IMR-90 (cell line): ENCODE measurements around the gene HAGH. TPM values are rescaled to one million over a fixed set of nuclear protein-coding genes. Genes with fewer than 3 reads are reported as not detected.

Experiments
- ATAC-seq: fragments of 200-7000 bp; cut with Tn5 transposase; 2 replicates; pipeline ENCODE4 v1.9.1; 2020; ENCODE audit warnings: low read depth, mild to moderate bottlenecking, moderate library complexity
- BruUV-seq: library from RNA; stranded (reverse); fragments of 400-500 nt; replicated peaks from 2 replicates; lab custom pipeline; 2021; lab: Mats Ljungman, UMichigan
- CTCF ChIA-PET: fragments of 300-600 bp; formaldehyde crosslinking; extraction: SDS; loops from one replicate; lab custom pipeline; 2021; ENCODE audit warnings: antibody characterized with exemption; lab: Yijun Ruan, JAX
- POLR2A ChIA-PET: fragments of 300-600 bp; sonication (Branson Sonifier 250); formaldehyde crosslinking; loops from one replicate; lab custom pipeline; 2022; ENCODE audit warnings: antibody characterized with exemption; ENCODE audit not compliant: unreplicated experiment; lab: Charles Lee
- DNase-seq: peaks from one replicate; pipeline ENCODE4 v3.0.0; 2013
- H2AFZ ChIP-seq: replicated peaks from 2 replicates; pipeline ENCODE3; 2013; ENCODE audit warnings: low read length, mild to moderate bottlenecking; ENCODE audit not compliant: poor library complexity
- H2AK5ac ChIP-seq: 2 replicates; pipeline ENCODE4 v1.6.1; 2013; ENCODE audit warnings: low read depth, low read length, inconsistent platforms
- H2AK9ac ChIP-seq: replicated peaks from 2 replicates; pipeline ENCODE3; 2013; ENCODE audit warnings: mild to moderate bottlenecking, low read depth, low read length, moderate library complexity; ENCODE audit not compliant: poor library complexity
- H2BK120ac ChIP-seq: 2 replicates; pipeline ENCODE4 v1.6.1; 2013; ENCODE audit warnings: low read depth, low read length, inconsistent platforms
- H2BK15ac ChIP-seq: 3 replicates; pipeline ENCODE4 v1.6.1; 2013; ENCODE audit warnings: low read depth, low read length, inconsistent platforms
- H2BK20ac ChIP-seq: 2 replicates; pipeline ENCODE4 v1.6.1; 2013; ENCODE audit warnings: low read depth, mild to moderate bottlenecking, inconsistent platforms, low read length, moderate library complexity
- H2BK5ac ChIP-seq: 2 replicates; pipeline ENCODE4 v1.6.1; 2013; ENCODE audit warnings: mild to moderate bottlenecking, low read depth, low read length, inconsistent platforms; ENCODE audit not compliant: poor library complexity, severe bottlenecking
- H3K14ac ChIP-seq: replicated peaks from 2 replicates; pipeline ENCODE4 v1.6.1; 2013; ENCODE audit warnings: low read depth, low read length, inconsistent platforms
- H3K18ac ChIP-seq: 2 replicates; pipeline ENCODE4 v1.6.1; 2013; ENCODE audit warnings: low read depth, low read length, control low read depth
- H3K23ac ChIP-seq: 2 replicates; pipeline ENCODE4 v1.6.1; 2013; ENCODE audit warnings: low read depth, low read length, inconsistent platforms
- H3K27ac ChIP-seq: 2 replicates; pipeline ENCODE4 v1.5.1; 2013; ENCODE audit warnings: mild to moderate bottlenecking, control low read depth, low read length; ENCODE audit not compliant: insufficient read depth
- H3K27me3 ChIP-seq: 2 replicates; pipeline ENCODE4 v1.6.1; 2013; ENCODE audit warnings: low read length; ENCODE audit not compliant: control insufficient read depth, insufficient read depth
- H3K36me3 ChIP-seq: 2 replicates; pipeline ENCODE4 v1.6.1; 2013; ENCODE audit warnings: low read length, mixed read lengths; ENCODE audit not compliant: control insufficient read depth, insufficient read depth
- H3K4ac ChIP-seq: 2 replicates; pipeline ENCODE4 v1.6.1; 2013; ENCODE audit warnings: low read depth, low read length, inconsistent platforms
- H3K4me1 ChIP-seq: 2 replicates; pipeline ENCODE4 v1.6.1; 2013; ENCODE audit warnings: low read length, mixed read lengths; ENCODE audit not compliant: control insufficient read depth, insufficient read depth
- H3K4me2 ChIP-seq: 2 replicates; pipeline ENCODE4 v1.6.1; 2013; ENCODE audit warnings: low read depth, mild to moderate bottlenecking, control low read depth, low read length, moderate library complexity
- H3K4me3 ChIP-seq: 2 replicates; pipeline ENCODE4 v1.5.1; 2013; ENCODE audit warnings: low read depth, mild to moderate bottlenecking, control low read depth, low read length, moderate library complexity; ENCODE audit not compliant: insufficient read depth
- H3K56ac ChIP-seq: 2 replicates; pipeline ENCODE4 v1.6.1; 2013; ENCODE audit warnings: low read length, inconsistent platforms; ENCODE audit not compliant: insufficient read depth; ENCODE audit errors: extremely low read depth
- H3K79me1 ChIP-seq, 2 experiments: 2 replicates each; pipeline ENCODE4 v1.6.1; 2013; ENCODE audit warnings: low read length in 2 of 2, inconsistent platforms in 1 of 2, low read depth in 1 of 2
- H3K9ac ChIP-seq: 2 replicates; pipeline ENCODE4 v1.6.1; 2013; ENCODE audit warnings: low read depth, low read length, control low read depth
- H3K9me1 ChIP-seq: 2 replicates; pipeline ENCODE4 v1.6.1; 2013; ENCODE audit warnings: low read length, inconsistent platforms; ENCODE audit not compliant: insufficient read depth
- H3K9me3 ChIP-seq: 2 replicates; pipeline ENCODE4 v1.6.1; 2013; ENCODE audit warnings: low read length; ENCODE audit not compliant: control insufficient read depth, insufficient read depth
- H4K20me1 ChIP-seq: 2 replicates; pipeline ENCODE4 v1.6.1; 2013; ENCODE audit warnings: low read length, inconsistent platforms; ENCODE audit not compliant: insufficient read depth
- H4K5ac ChIP-seq: 2 replicates; pipeline ENCODE4 v1.6.1; 2013; ENCODE audit warnings: mild to moderate bottlenecking, low read depth, low read length, control low read depth
- H4K8ac ChIP-seq, 2 experiments: 2 replicates each; pipeline ENCODE4 v1.6.1; 2013; ENCODE audit warnings: low read depth in 2 of 2, low read length in 2 of 2, control low read depth in 1 of 2, inconsistent platforms in 1 of 2
- H4K91ac ChIP-seq: 2 replicates; pipeline ENCODE4 v1.6.1; 2013; ENCODE audit warnings: low read depth, low read length, inconsistent platforms; ENCODE audit not compliant: insufficient read depth
- CTCF ChIP-seq: conservative IDR thresholded peaks from 2 replicates; pipeline ENCODE4 v1.5.1; 2012; ENCODE audit warnings: mild to moderate bottlenecking, low read depth, low read length, improper control_type of control experiment
- POLR2A ChIP-seq: IDR thresholded peaks from 2 replicates; pipeline ENCODE4 v1.6.1; 2012; ENCODE audit warnings: mild to moderate bottlenecking, low read depth, low read length
- RAD21 ChIP-seq: IDR thresholded peaks from 2 replicates; pipeline ENCODE4 v1.6.1; 2012; ENCODE audit warnings: low read length, improper control_type of control experiment
- RFX5 ChIP-seq: IDR thresholded peaks from 2 replicates; pipeline ENCODE4 v1.8.0; 2012; ENCODE audit warnings: low read depth, mild to moderate bottlenecking, low read length, moderate library complexity
- WGBS, 2 experiments: methylation state at CpG; one replicate each; pipeline versions ENCODE4 v1.1.5 to v1.1.7; 2013; ENCODE audit warnings: missing lambda C conversion rate in 2 of 2; ENCODE audit not compliant: insufficient read length in 1 of 2; ENCODE audit errors: extremely low coverage in 2 of 2; 5-methylcytosine and 5-hydroxymethylcytosine counted together
- dilution Hi-C: fragments of 300-500 bp; cut with HindIII; formaldehyde crosslinking; loops from one replicate; pipeline ENCODE4 v1.14.3; 2018; ENCODE audit warnings: low sequenced_read_pairs; ENCODE audit not compliant: unreplicated experiment
- in situ Hi-C: fragments of 300-500 bp; cut with MboI; formaldehyde crosslinking; loops from 3 replicates; pipeline ENCODE4 v1.14.3; 2019; ENCODE audit warnings: low sequenced_read_pairs, inconsistent platforms, mixed read lengths
- intact Hi-C: fragments of 100-400 bp; cut with micrococcal nuclease; formaldehyde crosslinking; loops from 2 replicates; pipeline ENCODE4 v1.10.0; 2022
- polyA plus RNA-seq, 3 experiments: library from polyadenylated mRNA; depleted of rRNA; stranded (reverse); fragments of >200 nt; gene quantifications; 2 replicates each; pipeline ENCODE4 v1.2.3, GENCODE V29; 2012; ENCODE audit warnings: low replicate concordance in 1 of 3
- total RNA-seq: library from RNA; depleted of rRNA; stranded (reverse); fragments of >200 nt; gene quantifications from 2 replicates; pipeline ENCODE4 v1.2.3, GENCODE V29; 2012

Gene HAGH
- total and polyA plus RNA-seq, 2 of the 4 experiments (the other 2 are of a cell fraction): 30.8 to 52.2 TPM

DNA sequence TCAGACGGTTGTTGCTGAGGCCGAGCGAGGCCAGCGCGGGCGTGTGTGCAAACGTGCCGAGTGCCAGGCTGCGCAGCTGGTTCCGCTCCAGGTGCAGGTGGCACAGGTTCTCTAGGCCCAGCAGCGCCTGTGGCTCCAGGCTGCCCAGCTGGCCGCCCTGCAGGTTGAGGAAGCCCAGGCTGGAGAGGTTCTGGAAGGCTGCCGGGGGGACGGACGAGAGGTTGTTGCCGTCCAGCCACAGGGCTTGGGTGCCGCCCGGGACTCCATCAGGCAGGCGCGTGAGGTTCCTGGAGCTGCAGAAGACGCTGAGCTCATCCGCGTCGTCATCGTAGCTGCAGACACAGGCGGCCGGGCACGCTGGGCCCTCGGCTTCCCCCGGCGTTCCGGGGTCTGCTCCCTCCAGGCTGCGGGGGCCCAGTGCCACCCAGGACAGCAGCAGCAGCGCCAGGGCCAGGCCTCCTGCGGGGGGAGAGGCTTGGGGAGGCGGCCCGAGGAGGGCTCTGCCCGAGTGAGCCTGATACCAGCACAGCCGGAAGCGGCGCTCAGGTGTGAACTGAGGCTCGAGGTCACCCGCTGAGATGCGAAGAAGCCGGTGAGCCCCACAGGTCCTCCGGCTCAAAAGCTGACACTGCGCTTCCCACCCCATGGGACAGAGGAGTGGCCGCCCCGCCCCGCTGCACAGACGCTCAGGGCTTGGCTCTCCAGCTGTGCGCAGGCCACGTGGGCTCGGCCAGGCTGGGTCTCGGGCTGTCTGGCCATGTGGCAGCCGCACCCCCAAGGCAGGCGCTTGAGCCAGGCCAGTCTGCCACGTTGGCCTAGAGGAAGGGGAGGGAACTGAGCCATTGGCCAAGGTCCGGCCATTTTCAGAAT lies 34.4 kb downstream of the HAGH start (continued):
- TF ChIP-seq CTCF: no peak

- no peaks in the 10 kb centered on the region for H3K4me1 ChIP-seq
- H2BK15ac ChIP-seq: no peak overlapping the region
- no peak overlapping the region for H2BK5ac ChIP-seq
- no peak overlapping the region for H2AK9ac ChIP-seq
- peaks cover 0 to 11% of the 10 kb centered on the region in 2 experiments; a peak in 1 of 4 replicates for H3K79me1 ChIP-seq
- ChIA-PET CTCF (no interaction called here), POLR2A (no interaction called here)
- no peak overlapping the region for H2BK20ac ChIP-seq
- no peaks in the 10 kb centered on the region for H3K27me3 ChIP-seq
- WGBS, 2 experiments: 98% methylated on average over 35 of the region's 53 CpGs; no CpG with 5 or more reads in 1 of the 2 experiments
- no peak overlapping the region for H3K18ac ChIP-seq
- no peak overlapping the region for H3K4ac ChIP-seq
- no TSS peak for BruUV-seq
- TF ChIP-seq RAD21 (no peak), RFX5 (no peak), POLR2A (no peak)
- intact Hi-C loops (no loop called here), dilution Hi-C loops (no loop called here), in situ Hi-C loops (no loop called here)
- no peak overlapping the region for H2AFZ ChIP-seq
- no peak overlapping the region for H4K91ac ChIP-seq
- no peak overlapping the region for H3K4me2 ChIP-seq
- no peak overlapping the region for H3K27ac ChIP-seq
- H2AK5ac ChIP-seq: no peak overlapping the region
- no peaks in the 10 kb centered on the region for H3K9me3 ChIP-seq
- no peak overlapping the region for H3K14ac ChIP-seq
- ATAC-seq (no peak), DNase-seq (no peak)
- H3K36me3 ChIP-seq: peaks cover 31% of the 10 kb centered on the region
- no peak overlapping the region for H3K56ac ChIP-seq
- no peak overlapping the region for H2BK120ac ChIP-seq
- no peak overlapping the region for H3K9ac ChIP-seq
- H4K20me1 ChIP-seq: peaks cover 13% of the 10 kb centered on the region
- H4K8ac ChIP-seq: no peak overlapping the region
- no peak overlapping the region for H4K5ac ChIP-seq
- H3K4me3 ChIP-seq: no peak overlapping the region
- 0 out of 2 replicates have a peak, but pooled peaks cover 2% of the 10 kb centered on the region for H3K9me1 ChIP-seq
- no peak overlapping the region for H3K23ac ChIP-seq
Measured at GRCh38 chr16:1791256-1791942, 35.2 kb downstream of the HAGH start.
